GM18526 (cell line): Measurements from ENCODE around the gene DDX20.

Experiments
- POLR2A ChIP-seq: IDR thresholded peaks from 3 replicates; pipeline ENCODE4 v1.6.1; 2011; ENCODE audit not compliant: insufficient read length; ENCODE audit errors: extremely low read depth

The DDX20 gene

GRCh38 chr1:111761717-111762116 lies 6.0 kb downstream of the DDX20 start:
- no peak for TF ChIP-seq POLR2A

GRCh38 chr1:111762332-111762731 lies 6.6 kb downstream of the DDX20 start:
- no peak for TF ChIP-seq POLR2A

- no peak for TF ChIP-seq POLR2A
Measured at GRCh38 chr1:111768023-111768422, 12.3 kb downstream of the DDX20 start.

GRCh38 chr1:111768625-111769024 lies 12.9 kb downstream of the DDX20 start:
- no peak for TF ChIP-seq POLR2A

GRCh38 chr1:111769517-111770146 lies 13.9 kb downstream of the DDX20 start:
- TF ChIP-seq POLR2A: no peak

- TF ChIP-seq POLR2A: no peak
Measured at GRCh38 chr1:111770916-111771315, 15.2 kb downstream of the DDX20 start.

- no peak for TF ChIP-seq POLR2A
Measured at GRCh38 chr1:111775966-111776365, 20.3 kb downstream of the DDX20 start.

GRCh38 chr1:111776391-111776790 lies 20.7 kb downstream of the DDX20 start:
- TF ChIP-seq POLR2A: no peak

GRCh38 chr1:111776861-111777260 lies 21.2 kb downstream of the DDX20 start:
- TF ChIP-seq POLR2A: no peak

GRCh38 chr1:111777301-111777700 lies 21.6 kb downstream of the DDX20 start:
- TF ChIP-seq POLR2A: no peak

- TF ChIP-seq POLR2A: no peak
Measured at GRCh38 chr1:111778066-111778465, 22.4 kb downstream of the DDX20 start.

- TF ChIP-seq POLR2A: no peak
Measured at GRCh38 chr1:111778541-111779051, 22.9 kb downstream of the DDX20 start.

- no peak for TF ChIP-seq POLR2A
Measured at GRCh38 chr1:111779546-111779945, 23.8 kb downstream of the DDX20 start.

GRCh38 chr1:111784273-111784901 lies 28.7 kb downstream of the DDX20 start:
- TF ChIP-seq POLR2A: no peak

GRCh38 chr1:111786669-111787207 lies 31.0 kb downstream of the DDX20 start:
- no peak for TF ChIP-seq POLR2A

- TF ChIP-seq POLR2A: no peak
Measured at GRCh38 chr1:111789142-111789541, 33.4 kb downstream of the DDX20 start.
